Measurements from ENCODE around the gene BRD1.

- no peak for TF ChIP-seq CTCF (IDR thresholded peaks at IDR 0.05 in 4 of 5, conservative IDR thresholded peaks at IDR 0.05 in 1 of 5)
- no peak for TF ChIP-seq POLR2A (IDR thresholded peaks at IDR 0.05)
Observed at GRCh38 chr22:49803134-49803533, 24.5 kb downstream of the BRD1 start.

Data from gastrocnemius medialis (tissue), 4 donors.